HG03442 (cell line): ENCODE results near the gene ECSCR.
"Not testable (repeated sequence)": the region's sequence is repeated elsewhere in the genome, so short reads cannot be mapped to it uniquely, and the experiment has no call there.

ENCODE experiments used
- ATAC-seq: cut with Tn5 transposase; IDR thresholded peaks from one replicate; pipeline ENCODE4 v1.9.1; 2021; ENCODE audit warnings: mild to moderate bottlenecking, moderate library complexity; ENCODE audit not compliant: unreplicated experiment

ECSCR gene

DNA sequence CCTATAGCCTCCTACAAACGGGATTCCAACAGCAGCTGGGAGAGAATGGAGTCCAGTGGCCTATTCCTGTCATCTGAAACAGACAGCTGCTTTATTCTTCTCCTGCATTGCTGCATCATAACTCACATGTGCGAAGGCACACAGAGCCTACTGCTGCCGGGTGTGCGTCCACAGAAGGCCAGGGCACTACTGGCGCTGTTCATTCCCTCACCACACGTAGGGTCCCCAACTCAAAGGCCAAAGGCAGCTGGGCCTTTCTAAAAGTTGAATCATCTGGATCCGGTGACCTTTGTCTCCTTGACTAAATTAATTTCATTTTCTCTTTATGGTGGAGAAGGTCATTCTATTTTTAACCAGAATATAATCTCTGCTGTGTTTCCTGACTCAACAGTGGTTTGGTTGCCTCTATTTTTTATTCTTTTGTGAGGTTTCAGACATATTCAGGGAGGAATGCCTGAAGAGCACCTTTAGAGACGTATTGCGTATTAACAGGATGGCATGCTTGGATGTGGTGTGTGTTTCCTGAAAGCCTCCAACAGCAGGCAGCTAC is 47.9 kb downstream of the ECSCR start:
- ATAC-seq: no peak

- peak; percentile 50 for ATAC-seq
Measured at GRCh38 chr5:139413963-139414362, 48.6 kb downstream of the ECSCR start.

DNA sequence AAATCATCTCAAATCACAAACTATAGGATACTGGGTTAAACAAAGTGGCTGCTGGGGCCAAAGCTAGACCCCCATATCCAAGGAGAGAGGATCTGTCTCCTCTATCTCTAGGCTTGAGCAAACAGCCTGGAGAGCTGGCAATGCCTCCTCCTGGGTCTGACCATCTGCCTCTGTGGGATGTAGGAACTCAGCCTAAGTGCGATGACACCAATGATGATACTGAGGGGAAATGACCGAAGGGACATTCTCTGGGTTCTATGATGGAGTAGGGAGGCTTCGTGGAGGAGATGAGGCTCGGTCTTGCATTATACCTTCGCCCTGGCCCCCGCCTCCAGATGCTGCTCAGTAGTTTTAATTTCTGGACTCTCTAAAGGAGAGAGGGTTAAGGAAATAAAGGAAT is 49.4 kb downstream of the ECSCR start:
- ATAC-seq: no peak

- no peak for ATAC-seq
Measured at GRCh38 chr5:139410993-139411828, 51.3 kb downstream of the ECSCR start.

- no peak for ATAC-seq
Measured at GRCh38 chr5:139410121-139410992, 52.2 kb downstream of the ECSCR start.

DNA sequence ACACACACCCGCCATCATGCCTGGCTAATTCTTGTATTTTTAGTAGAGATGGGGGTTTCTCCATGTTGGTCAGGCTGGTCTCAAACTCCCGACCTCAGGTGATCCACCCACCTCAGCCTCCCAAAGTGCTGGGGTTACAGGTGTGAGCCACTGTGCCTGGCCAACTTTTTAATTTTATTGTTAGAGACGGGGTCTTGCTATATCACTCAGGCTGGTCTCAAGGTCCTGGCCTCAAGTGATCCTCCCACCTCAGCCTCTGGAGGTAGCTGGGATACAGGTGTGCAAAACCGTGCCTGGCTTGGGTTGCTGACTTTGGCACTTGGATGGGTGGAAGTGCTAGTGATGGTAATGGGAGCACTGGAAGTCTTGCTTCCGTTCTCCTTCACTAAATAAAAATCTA is 53.4 kb downstream of the ECSCR start:
- ATAC-seq: not testable (repeated sequence)

GRCh38 chr5:139408191-139408590 is 54.4 kb downstream of the ECSCR start:
- no peak for ATAC-seq

- ATAC-seq: no peak
Measured at GRCh38 chr5:139407517-139407916, 55.0 kb downstream of the ECSCR start.

GRCh38 chr5:139406963-139407362 is 55.6 kb downstream of the ECSCR start:
- no peak for ATAC-seq

DNA sequence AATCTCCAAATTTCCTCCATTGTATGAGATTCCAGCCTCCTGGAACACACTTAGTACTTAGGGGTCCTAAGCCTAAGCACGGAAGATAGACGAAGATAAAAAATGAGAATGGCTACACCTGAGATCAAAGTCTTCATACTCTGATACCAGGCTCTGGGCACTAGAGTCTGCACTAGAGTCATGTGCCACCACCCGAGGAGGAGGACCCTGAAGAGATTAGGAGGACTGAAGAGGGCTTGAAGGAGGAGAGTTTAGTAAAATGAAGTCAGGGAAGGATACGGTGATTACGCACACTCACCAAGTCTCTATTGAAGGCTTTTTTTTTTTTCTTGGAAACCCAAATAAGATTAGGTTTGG is 58.1 kb downstream of the ECSCR start:
- ATAC-seq: no peak

DNA sequence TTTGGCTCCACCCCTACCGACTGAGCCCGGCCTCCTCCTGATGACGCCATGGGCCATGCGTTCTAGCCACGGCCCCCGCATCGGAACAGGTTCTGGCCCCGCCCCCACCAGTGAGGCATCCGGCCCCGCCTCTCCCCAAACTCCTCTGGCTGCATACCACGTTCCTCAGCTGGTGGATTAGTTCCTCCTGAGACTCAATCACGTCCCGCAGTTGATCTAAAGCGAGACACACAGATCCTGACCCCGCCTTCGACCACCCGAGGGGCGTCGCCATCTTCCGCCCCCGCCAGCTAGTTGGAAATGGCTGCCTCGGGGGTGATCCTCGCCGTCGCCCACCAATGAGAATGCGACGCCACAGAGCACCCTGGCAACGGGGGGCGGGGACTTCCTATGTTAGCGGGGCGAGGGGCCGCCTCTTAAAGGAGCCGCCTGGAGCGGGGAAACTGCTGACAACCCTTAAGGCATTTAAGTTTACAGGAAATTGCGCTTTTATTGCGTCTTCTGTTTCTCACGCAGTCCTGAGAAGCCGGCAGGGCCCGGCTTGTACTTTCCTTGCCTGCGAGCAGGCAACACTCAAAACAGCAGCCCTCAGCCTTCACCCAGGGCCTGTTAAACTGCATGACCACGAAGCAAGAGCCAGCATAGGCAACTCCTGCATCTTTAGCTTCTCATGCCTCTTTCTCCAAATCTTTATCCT is 58.6 kb downstream of the ECSCR start, which contains the start of gene SPATA24:
Gene SPATA24 (minus strand): TSS at position 303 of the 697 bp plus-strand sequence. CDS start 29 bp downstream, at position 274.
- ATAC-seq: peak; percentile 83

DNA sequence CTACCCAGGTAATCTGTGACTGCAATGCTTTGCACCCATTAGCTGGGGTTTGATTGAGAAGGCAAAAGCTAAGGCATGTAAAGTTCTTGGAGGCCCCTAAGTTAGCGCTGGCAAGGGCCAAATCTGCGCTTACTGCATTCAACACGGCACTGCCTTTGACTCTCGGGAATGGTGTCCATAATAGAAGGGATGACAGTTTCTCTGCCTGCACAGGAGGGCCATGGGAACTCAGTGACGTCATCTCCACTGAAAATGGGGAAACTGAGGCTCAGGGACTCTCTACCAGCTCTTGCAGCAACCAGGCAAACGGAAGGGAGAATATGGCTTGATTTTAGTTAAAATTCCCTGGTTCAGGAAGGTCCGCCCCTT is 59.1 kb downstream of the ECSCR start:
- no peak for ATAC-seq

- no peak for ATAC-seq
Measured at GRCh38 chr5:139402561-139403158, 59.9 kb downstream of the ECSCR start.

DNA sequence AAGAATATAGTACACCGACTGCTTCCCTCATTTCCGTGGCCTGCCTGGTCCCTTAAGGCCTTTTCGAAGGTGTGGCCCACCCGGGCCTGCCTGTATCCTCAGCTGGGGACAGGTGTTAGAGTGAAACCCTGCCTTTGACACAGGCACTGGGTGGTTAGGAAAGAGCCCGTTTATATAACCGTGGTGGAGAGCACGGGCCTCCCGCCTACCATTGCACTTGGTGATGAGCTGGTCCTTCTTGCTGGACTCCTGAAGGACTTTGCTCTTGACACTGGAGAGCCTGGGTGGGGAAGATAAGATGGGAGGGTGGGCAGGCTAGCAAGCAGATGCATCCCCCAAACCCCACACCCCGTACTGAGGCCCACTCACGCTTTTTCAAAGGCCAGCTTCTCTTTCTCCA is 61.0 kb downstream of the ECSCR start:
- ATAC-seq: no peak

- no peak for ATAC-seq
Measured at GRCh38 chr5:139399501-139400121, 62.9 kb downstream of the ECSCR start.
